HUES64 (cell line): ENCODE measurements around the gene PAPPA.

Experiments
- H3K27ac ChIP-seq: 2 replicates; pipeline ENCODE4 v1.7.0; 2013; ENCODE audit warnings: low read depth, low read length, inconsistent platforms
- H3K27me3 ChIP-seq: 2 replicates; pipeline ENCODE4 v1.6.1; 2013; ENCODE audit warnings: mild to moderate bottlenecking, low read length; ENCODE audit not compliant: insufficient read depth
- H3K36me3 ChIP-seq: 2 replicates; pipeline ENCODE4 v1.6.1; 2013; ENCODE audit warnings: mild to moderate bottlenecking, low read length; ENCODE audit not compliant: insufficient read depth
- H3K4me1 ChIP-seq: 2 replicates; pipeline ENCODE4 v1.6.1; 2013; ENCODE audit warnings: mild to moderate bottlenecking, low read length, moderate library complexity; ENCODE audit not compliant: insufficient read depth
- H3K4me3 ChIP-seq: 2 replicates; pipeline ENCODE4 v1.5.1; 2013; ENCODE audit warnings: mild to moderate bottlenecking, low read length, moderate library complexity
- H3K9ac ChIP-seq: 2 replicates; pipeline ENCODE4 v1.6.1; 2013; ENCODE audit warnings: mild to moderate bottlenecking, low read depth, low read length
- H3K9me3 ChIP-seq: 2 replicates; pipeline ENCODE4 v1.6.1; 2013; ENCODE audit warnings: low read depth, low read length; ENCODE audit not compliant: insufficient read depth
- WGBS: fragments of 150-250, 120-280 bp; methylation state at CpG from one replicate; pipeline ENCODE4 v1.1.7; 2013; ENCODE audit warnings: missing lambda C conversion rate; 5-methylcytosine and 5-hydroxymethylcytosine counted together

The PAPPA gene

DNA sequence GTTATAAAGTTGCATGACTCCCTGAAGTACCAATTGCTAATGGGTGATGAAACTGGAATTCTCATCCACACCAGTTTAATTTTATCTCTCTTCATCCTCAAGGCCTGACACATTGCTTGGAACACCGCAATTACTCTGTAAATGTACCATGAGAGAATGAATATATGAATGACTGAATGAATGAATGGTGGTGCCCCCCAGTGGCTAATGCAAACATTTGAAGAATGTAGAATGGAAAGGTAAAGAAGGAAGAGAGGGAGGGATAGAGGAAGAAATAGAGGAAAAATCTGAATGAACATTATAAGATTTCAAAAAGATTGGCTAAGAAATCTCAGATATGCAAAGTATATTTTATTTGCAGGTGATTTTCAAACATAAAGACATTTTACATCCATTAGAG is 13.1 kb downstream of the PAPPA start:
- H3K4me3 ChIP-seq: no peak overlapping the region
- H3K27me3 ChIP-seq: no peaks in the 10 kb centered on the region
- WGBS: 94% methylated on average over 1 of the region's 1 CpG
- H3K4me1 ChIP-seq: no peaks in the 10 kb centered on the region
- no peak overlapping the region for H3K9ac ChIP-seq
- no peak overlapping the region for H3K27ac ChIP-seq
- no peaks in the 10 kb centered on the region for H3K36me3 ChIP-seq
- no peaks in the 10 kb centered on the region for H3K9me3 ChIP-seq

DNA sequence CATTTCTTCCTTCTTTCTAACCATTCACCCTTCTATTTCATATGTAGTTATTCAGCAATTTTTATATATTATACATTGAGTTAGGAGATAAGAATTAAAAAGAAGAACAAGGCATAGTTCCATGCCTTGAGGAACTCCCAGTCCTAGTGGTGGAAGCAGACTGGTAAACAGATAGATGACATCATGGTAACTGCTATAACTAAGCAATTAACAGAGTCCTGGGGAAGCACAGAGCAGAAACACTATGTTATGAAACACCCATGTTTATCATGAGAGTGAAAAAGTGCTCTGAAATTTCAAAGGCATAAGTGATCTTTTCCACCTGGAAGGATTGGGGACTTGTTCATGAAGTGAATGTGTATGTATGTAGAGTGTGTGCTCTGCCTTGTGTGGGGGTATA is 14.6 kb downstream of the PAPPA start:
- no peaks in the 10 kb centered on the region for H3K9me3 ChIP-seq
- H3K4me1 ChIP-seq: no peaks in the 10 kb centered on the region
- no peak overlapping the region for H3K9ac ChIP-seq
- no peaks in the 10 kb centered on the region for H3K27me3 ChIP-seq
- H3K36me3 ChIP-seq: no peaks in the 10 kb centered on the region
- H3K27ac ChIP-seq: no peak overlapping the region
- no peak overlapping the region for H3K4me3 ChIP-seq

DNA sequence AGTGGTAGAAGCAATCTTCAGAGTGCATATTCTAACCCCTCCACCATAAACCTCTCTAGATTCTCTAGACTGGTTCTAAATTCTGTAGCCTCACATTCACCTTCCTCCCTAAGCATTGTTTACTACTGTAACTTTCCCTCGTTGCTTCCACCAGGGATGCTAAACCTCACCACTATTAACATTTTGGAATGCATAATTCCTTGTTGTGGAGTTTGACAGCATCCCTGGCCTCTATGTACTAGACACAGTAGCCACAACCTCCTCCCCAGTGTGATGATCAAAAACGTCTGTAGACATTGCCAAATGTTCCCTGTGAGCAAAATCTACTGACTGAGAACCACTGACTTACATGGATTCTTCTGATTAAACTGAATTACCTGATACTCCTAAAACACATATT is 18.6 kb downstream of the PAPPA start:
- H3K9ac ChIP-seq: no peak overlapping the region
- H3K27me3 ChIP-seq: no peaks in the 10 kb centered on the region
- no peak overlapping the region for H3K27ac ChIP-seq
- no peak overlapping the region for H3K4me3 ChIP-seq
- no peaks in the 10 kb centered on the region for H3K9me3 ChIP-seq
- H3K4me1 ChIP-seq: no peaks in the 10 kb centered on the region
- no peaks in the 10 kb centered on the region for H3K36me3 ChIP-seq
- WGBS: 89% methylated on average over 2 of the region's 2 CpGs

DNA sequence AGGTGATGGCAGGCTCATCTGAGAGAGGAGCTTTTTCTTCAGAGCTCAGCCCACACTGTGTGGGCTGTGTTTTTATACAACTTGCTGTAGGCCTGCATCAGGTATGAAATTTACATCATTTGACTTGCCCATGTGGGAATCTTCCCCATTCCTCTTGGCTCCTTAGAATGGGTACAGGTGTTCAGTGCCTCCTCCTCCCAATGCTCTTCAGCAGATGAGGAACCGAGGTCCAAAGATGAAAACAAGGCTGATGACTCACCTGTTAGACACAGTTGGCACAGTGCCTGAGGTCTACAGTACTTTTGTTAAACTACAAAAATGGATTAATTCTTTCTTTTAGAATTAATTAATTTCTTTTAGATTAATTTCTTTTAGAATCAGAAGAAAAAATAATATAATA is 20.8 kb downstream of the PAPPA start:
- Histone ChIP-seq H3K4me3 (no peak overlapping the region), H3K9ac (no peak overlapping the region), H3K36me3 (no peaks in the 10 kb centered on the region), H3K9me3 (no peaks in the 10 kb centered on the region), H3K4me1 (no peaks in the 10 kb centered on the region), H3K27me3 (no peaks in the 10 kb centered on the region), H3K27ac (no peak overlapping the region)
- 95% methylated on average over 1 of the region's 1 CpG for WGBS

DNA sequence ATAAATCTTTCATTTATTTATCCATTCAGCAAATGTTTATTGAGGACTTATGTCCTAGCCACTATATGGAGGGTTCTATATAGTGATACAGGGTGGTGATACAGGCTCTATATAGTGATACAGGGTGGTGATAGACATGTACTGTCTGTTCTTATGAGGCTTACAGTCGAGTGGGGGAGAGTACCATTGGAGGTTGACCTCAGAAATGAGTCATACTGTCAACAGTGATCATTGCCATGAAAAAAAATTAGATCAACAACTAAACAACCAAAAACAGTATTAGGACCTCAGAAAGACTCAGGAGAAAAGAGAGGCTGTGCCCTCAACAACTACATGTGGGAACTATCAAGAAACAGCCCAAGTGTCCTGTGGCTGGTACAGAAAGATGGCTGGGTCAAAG is 22.0 kb downstream of the PAPPA start:
- Histone ChIP-seq H3K36me3 (no peaks in the 10 kb centered on the region), H3K4me1 (no peaks in the 10 kb centered on the region), H3K27ac (no peak overlapping the region), H3K27me3 (no peaks in the 10 kb centered on the region), H3K4me3 (no peak overlapping the region), H3K9me3 (no peaks in the 10 kb centered on the region), H3K9ac (no peak overlapping the region)
- WGBS: 76% methylated on average over 1 of the region's 1 CpG

DNA sequence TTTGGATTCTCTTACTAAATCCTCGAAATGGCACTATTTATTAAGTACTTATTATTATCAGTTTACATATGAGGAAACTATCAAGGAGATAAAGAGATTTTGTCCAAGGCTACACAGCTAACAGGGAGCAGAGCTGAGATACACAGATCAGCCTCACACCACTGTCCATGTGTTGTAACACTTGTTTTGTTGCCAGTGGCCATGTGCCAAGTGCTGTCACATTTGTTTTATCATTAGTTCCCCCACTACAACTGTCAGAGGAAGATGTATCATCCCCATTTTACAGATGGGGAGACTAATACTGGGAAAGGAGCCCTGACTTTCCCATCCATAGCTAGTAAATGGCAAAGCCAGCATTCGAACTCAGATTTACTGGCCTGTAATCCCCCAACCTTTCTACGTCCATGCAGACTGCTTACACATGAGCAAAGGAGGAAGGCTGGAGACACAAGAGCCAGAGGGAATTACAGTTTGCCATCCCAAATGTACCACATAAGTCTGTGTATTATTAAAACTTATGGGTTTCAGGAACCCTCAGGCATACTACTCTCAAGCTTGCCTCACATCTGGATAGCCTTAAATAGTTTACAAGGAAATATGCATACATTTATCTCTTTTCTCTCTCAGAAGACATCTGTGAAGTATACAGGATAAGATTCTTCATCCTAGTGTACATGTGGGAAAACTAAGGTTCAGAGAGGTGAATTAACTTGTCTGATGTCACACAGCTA is 25.1 kb downstream of the PAPPA start:
- WGBS: 81% methylated on average over 2 of the region's 3 CpGs
- no peak overlapping the region for H3K27ac ChIP-seq
- no peaks in the 10 kb centered on the region for H3K9me3 ChIP-seq
- no peak overlapping the region for H3K9ac ChIP-seq
- no peak overlapping the region for H3K4me3 ChIP-seq
- no peaks in the 10 kb centered on the region for H3K27me3 ChIP-seq
- no peaks in the 10 kb centered on the region for H3K4me1 ChIP-seq
- no peaks in the 10 kb centered on the region for H3K36me3 ChIP-seq

DNA sequence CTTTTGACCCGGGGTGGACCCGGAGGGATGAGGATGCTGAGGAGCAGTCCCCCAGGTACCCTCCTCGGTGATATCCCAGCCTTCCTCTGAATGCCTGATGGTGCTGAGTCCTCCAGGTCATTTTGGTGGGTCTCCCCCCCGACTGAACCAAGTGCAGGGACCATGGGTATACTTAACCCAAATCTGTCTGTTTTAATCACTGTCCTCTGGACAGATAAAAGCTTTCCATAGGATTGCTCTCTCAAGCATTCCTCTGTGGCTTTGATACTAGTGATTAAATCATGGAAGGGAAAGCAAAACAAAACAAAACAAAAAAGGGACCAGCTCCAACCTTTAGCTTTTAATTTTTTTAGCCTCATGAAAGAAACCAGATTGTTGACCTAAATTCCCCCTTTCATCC is 26.0 kb downstream of the PAPPA start:
- no peak overlapping the region for H3K27ac ChIP-seq
- 85% methylated on average over 4 of the region's 4 CpGs for WGBS

DNA sequence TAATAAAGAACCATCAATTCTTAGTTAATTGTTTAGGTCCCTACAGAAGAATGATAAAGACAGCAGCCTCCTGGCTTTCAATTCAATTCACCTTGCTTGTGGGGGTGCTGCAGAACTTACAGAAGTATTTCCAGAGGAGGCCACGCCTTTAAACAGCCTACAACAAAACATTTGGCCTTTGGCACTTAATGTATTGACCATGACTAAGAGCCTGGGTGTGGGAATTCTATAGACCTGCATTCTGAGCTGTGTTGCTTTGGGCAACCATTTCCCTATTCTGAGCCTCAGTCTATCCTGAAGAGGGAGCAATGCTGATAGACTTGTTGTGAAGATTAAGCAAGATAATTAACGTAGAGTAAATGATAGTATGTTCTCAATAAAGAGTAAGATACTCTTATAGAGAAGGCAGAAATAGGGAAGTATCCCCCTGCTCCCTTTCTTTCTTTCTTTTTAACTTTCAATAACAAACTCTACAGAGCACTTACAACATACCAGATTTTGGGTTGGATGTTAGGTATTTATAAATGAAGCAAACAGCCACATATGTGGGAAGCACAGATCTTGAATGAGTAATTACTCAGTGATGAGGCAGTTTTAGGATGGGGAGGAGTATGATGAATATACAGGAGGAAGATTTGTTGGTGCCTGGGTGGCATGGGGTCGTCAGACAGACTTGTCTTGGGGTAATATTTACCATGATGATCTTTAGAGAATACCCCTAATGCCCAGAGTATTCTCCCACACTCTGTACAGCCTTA is 28.4 kb downstream of the PAPPA start:
- no peaks in the 10 kb centered on the region for H3K4me1 ChIP-seq
- H3K9ac ChIP-seq: no peak overlapping the region
- no peaks in the 10 kb centered on the region for H3K36me3 ChIP-seq
- H3K27ac ChIP-seq: no peak overlapping the region
- no peak overlapping the region for H3K4me3 ChIP-seq
- H3K9me3 ChIP-seq: no peaks in the 10 kb centered on the region
- WGBS: 70% methylated on average over 1 of the region's 3 CpGs
- no peaks in the 10 kb centered on the region for H3K27me3 ChIP-seq

More for the DNA sequence above, 26.0 kb downstream of the PAPPA start:
- Histone ChIP-seq H3K4me3 (no peak overlapping the region), H3K9me3 (no peaks in the 10 kb centered on the region), H3K36me3 (no peaks in the 10 kb centered on the region), H3K4me1 (no peaks in the 10 kb centered on the region), H3K9ac (no peak overlapping the region), H3K27me3 (no peaks in the 10 kb centered on the region)

DNA sequence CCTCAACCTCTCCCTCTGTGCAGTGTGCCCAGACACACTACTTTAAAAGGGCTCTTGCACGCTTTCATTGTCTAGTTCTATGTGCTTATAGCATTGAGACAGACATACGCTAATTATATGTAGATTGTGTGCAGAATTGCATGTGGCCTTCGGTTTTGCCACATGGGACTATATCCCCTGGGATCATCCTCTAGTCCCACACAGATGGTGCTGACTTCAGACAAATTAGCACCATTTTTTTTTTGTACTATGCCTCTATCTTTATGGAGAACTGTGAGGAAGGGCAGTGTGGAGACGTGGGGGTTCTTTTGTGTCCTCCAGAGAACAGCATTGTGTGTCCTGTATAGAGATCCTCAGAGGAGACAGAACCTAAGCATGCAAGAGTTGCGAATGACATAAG is 29.3 kb downstream of the PAPPA start:
- WGBS: 93% methylated on average over 5 of the region's 5 CpGs
- no peak overlapping the region for H3K27ac ChIP-seq

DNA sequence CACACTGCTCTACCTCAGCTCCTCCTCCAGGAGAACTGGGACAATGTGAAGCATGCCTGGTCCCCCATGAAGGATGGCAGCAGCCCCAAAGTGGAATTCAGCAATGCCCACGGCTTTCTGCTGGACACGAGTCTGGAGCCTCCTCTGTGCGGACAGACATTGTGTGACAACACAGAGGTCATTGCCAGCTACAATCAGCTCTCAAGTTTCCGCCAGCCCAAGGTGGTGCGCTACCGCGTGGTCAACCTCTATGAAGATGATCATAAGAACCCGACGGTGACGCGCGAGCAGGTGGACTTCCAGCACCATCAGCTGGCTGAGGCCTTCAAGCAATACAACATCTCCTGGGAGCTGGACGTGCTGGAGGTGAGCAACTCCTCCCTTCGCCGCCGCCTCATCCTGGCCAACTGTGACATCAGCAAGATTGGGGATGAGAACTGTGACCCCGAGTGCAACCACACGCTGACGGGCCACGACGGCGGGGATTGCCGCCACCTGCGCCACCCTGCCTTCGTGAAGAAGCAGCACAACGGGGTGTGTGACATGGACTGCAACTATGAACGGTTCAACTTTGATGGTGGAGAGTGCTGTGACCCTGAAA is 34.1 kb downstream of the PAPPA start:
- Histone ChIP-seq H3K27ac (no peak overlapping the region), H3K9ac (no peak overlapping the region), H3K36me3 (peaks cover 8% of the 10 kb centered on the region; the same call in 1 of the 2 replicates), H3K9me3 (no peaks in the 10 kb centered on the region), H3K4me3 (no peak overlapping the region), H3K4me1 (no peaks in the 10 kb centered on the region), H3K27me3 (no peaks in the 10 kb centered on the region)
- WGBS: 92% methylated on average over 27 of the region's 27 CpGs

More for the DNA sequence above, 29.3 kb downstream of the PAPPA start:
- no peak overlapping the region for H3K9ac ChIP-seq
- no peaks in the 10 kb centered on the region for H3K27me3 ChIP-seq
- no peaks in the 10 kb centered on the region; the same call in 1 of the 2 replicates for H3K36me3 ChIP-seq
- no peak overlapping the region for H3K4me3 ChIP-seq
- no peaks in the 10 kb centered on the region for H3K9me3 ChIP-seq
- H3K4me1 ChIP-seq: no peaks in the 10 kb centered on the region

DNA sequence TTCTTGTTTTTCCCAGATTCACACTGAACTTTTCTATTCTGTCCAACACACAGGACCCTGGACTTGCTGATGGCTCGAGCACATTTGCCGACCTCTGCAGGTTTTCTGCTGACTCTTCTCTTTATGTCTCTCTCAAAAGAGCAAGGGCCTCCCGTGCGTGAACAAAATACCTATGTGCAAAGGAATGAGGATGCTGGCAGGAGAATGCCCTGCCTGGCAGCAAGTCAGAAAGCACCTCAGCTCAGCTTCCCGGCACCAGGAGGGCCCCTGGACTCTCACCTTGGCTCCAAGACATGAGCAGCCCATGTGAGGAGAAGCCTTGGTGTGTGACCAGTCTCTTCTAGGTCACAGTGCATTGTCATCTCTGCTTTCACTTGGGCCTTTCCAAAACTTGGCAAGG is 36.1 kb downstream of the PAPPA start:
- Histone ChIP-seq H3K27me3 (no peaks in the 10 kb centered on the region), H3K4me3 (no peak overlapping the region), H3K4me1 (no peaks in the 10 kb centered on the region), H3K9ac (no peak overlapping the region), H3K9me3 (no peaks in the 10 kb centered on the region), H3K36me3 (peaks cover 8% of the 10 kb centered on the region; the same call in 1 of the 2 replicates), H3K27ac (no peak overlapping the region)
- WGBS: 95% methylated on average over 5 of the region's 5 CpGs
